Activated T-helper 1 cell treated with anti-CD3 and anti-CD28 coated beads, Interleukin-2, amount 50 U/mL, for 16 hours (primary cell): ENCODE data around the gene RASA4.
A peak's percentile ranks its signal among the peaks of the same experiment; 100 is the strongest.
"Not testable (repeated sequence)": the region's sequence is repeated elsewhere in the genome, so short reads cannot be mapped to it uniquely, and the experiment has no call there.

Source experiments
- DNase-seq, 2 donors: peaks; one replicate each; pipeline ENCODE4 v3.0.0-alpha.2; 2020; ENCODE audit warnings: low read depth in 1 of 2, low spot score in 1 of 2

RASA4 gene

DNA sequence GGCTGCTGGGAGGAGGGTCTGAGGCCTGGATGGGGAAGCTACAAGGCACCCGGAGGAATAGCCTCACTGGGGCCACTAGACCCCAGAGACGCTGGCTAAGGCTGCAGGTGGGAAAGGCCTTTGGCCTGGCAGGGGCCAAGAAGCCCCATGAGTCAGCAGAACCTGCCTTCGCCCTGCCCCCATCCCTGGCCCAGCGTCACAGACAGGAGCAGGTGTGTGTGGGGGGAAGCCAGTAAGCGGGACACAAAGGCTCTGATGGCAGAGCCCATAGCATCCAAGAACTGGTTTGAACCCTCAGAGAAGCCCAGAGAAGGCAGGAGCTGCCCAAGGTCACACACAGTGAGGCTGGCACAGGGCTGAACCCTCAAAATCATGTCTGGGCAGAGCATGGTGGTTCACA lies 9.7 kb downstream of the RASA4 start:
- DNase-seq = not testable (repeated sequence)

DNA sequence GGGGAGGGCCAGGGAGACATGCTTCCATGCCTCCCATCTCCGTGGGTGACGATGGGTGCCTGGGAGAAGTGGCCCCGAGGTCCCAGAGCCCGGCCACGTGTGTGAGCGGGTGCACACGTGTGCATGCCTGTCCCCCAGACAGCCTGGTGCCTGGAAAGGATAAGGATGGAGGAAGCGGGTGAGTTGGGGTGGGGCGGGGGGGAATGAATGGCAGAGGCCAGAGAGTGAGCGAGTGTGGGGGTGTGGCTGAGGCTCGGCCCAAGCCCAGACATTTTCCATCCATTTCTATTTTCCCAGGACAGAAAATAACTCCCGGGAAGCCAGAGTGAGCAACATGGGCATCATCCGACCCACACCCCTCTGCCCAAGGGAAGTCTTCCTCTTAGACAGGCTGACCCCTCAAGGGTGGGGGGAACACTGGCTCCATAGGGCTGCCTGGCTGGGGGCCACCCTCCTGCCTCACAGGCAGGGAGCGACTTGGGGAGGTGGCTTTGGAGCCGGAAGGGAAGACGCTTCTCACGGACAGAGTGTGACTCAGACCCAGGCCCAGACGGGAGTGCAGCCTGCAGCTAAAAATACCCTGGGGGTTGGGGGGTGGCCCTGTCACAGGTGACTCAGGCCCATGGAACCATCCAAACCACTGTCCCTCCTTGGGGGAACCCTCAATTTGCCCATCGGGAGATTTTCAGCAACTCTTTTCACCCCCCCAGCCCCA lies 12.0 kb downstream of the RASA4 start:
- DNase-seq = not testable (repeated sequence)

DNA sequence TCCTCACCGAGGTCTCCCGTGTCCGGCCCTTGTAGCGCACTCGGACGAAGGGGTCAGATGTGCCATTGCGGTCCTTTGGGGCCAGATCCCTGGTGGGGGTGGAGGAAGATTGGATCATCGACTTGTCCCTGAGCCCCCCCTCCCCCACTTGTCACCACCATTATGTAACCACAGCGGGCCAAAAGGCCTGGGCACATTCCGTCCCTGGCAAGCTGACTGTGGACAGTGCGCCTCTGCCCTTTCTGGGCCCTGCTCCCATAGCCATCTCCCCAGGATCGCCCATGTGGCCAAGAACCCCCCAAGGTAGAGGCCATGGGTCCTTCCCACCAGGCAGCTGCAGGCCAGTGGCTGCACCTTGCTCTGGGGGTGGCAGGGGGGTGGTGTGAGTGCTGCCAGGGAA lies 14.2 kb downstream of the RASA4 start:
- DNase-seq = not testable (repeated sequence)

DNA sequence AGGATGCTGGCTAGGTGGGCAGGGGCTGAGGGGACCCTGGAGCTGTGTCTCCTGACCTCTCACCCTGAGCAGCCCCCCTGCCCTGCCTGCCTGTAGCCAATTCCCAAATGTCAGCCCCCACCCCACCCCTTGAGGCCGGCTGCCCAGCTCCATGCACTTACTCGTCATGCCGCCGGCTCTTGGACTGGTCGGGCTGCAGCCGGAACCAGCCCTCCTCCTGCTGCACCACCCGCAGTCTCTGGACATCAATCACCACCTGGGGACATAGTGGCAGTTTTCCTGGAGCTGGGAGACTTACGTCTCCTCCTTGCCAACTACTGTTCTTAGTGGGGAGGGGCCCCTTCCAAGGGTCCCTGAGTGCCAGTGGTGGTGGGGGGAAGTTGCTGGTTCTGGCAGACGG lies 16.9 kb downstream of the RASA4 start:
- not testable (repeated sequence) for DNase-seq

DNA sequence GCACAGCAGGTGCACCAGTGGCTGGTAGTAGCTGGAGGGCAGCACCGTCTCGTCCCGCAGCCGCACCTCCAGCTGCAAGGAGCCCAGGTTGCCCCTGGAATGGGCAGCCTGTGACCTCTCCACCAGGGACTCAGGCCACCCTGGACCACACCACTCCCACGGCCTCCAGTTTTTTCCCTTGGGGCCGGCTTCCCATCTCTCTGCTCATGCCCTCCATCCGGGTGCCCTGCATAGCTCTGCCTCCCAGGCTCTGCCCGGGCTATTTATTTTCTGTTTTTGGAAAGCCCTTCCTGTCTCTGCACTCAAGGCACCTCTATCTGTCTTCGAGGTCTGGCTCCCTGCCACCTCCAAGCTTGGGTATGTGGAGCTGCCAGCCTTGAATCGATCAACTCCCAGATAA lies 20.5 kb downstream of the RASA4 start:
- peak in 1 of 2 donors; percentile 3 for DNase-seq

DNA sequence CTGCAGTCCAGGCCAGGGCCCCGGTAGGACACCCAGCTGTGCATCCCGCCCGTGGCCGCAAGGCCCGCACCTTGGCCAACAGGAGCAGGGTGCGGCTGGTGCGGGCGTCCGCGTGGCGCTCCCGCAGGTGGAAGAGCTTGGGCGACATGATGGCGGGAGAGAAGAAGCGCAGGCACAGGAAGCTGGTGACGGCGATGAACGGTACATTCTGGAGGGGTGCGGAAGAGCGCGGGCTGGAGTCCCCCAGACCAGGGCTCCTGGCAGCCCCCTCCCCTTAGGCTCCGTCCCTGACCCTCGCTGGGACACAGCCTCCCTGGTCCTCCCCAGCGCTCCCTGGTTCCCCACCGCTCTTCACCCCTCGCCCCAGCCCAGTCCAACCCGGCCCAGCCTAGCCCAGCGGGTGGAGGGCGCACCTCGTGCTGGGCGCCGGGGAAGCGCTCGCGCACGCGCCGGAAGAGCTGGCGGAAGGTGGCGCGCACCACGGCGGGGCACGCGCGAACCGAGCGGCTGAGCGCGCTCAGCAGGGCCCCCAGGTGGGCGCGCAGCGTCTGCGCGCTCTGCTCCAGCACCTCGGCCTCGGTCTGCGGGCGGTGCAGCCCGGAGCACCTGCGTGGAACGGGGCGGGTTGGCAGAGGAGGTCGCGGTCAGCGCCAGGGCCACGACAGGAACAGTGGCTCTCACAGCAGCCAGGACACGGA lies 22.8 kb downstream of the RASA4 start:
- not testable (repeated sequence) for DNase-seq

DNA sequence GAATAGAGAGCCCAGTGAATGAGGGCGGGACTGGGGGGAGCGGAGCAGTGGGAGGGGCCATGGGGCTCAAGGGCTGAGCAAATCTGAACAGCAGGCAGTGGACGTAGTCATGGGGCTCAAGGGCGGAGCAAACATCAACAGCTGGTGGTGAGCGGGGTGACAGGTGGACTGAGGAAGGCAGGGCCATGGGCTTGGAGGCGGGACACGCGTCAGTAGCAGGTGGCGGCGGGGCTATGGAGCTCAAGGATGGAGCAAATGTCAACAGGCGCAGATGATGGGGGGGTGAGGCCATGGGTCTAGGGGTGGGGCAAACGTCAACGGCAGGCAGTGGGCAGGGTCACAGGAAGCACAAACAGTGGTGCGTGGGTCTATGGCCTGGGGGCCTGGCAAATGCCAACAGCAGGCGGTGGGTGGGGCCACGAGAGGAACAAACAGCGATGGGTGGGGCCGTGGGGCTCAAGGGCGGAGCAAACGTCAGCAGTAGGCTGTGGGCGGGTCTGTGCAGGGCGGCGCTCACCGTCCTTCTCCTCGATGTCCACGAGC lies 24.0 kb downstream of the RASA4 start:
- peak in 1 of 2 donors; percentile 7 for DNase-seq

DNA sequence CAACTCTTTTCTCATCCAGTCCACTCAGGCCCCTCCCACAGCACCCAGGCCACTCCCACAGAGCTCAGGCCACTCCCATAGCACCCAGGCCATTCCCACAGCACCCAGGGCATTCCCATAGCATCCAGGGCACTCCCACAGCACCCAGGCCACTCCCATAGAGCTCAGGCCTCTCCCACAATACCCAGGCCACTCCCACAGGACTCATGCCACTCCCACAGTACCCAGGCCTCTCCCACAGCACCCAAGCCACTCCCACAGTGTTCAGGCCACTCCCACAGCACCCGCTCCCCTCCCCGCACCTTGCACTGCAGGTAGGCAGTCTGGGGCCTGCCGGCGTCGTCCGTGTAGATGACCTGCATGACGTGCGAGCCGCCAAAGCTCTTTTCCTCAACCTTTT lies 26.7 kb downstream of the RASA4 start:
- DNase-seq = not testable (repeated sequence)

DNA sequence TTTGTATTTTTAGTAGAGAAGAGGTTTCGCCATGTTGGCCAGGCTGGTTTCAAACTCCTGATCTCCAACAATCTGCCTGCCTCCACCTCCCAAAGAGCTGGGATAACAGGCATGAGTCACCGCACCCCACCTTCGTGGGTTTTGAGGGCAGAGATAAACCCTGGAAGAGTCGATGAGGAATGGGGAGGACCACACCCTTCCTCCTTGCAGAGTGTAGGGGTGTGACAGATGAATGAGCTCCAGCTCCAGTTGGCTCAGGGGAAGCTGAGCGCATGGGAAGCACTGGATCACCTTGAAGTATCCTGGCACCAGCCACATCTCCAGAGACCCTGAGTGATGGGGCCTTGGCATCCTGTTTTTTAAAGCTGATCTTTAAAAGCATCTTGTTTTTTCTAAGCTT lies 33.1 kb downstream of the RASA4 start:
- DNase-seq = not testable (repeated sequence)

DNA sequence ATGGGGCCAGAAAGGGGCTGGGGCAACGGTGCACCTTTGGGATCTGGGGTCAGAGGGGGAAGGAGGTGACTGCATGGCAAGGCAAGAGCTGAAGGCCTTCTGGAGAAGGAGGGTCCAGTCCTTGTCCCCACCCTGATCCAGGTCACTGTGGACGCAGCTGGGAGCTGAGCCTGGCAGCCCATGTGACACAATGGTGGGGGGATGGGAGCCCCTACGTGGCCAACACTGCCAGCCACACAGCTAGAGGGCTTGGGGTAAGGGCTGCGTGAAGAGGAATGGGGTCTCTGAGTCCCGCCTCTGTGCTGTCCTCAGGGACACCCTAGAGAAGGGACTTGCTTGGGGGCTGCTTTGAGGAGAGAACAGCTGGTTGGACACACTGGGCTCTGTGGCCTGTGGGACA lies 34.8 kb downstream of the RASA4 start:
- not testable (repeated sequence) for DNase-seq

DNA sequence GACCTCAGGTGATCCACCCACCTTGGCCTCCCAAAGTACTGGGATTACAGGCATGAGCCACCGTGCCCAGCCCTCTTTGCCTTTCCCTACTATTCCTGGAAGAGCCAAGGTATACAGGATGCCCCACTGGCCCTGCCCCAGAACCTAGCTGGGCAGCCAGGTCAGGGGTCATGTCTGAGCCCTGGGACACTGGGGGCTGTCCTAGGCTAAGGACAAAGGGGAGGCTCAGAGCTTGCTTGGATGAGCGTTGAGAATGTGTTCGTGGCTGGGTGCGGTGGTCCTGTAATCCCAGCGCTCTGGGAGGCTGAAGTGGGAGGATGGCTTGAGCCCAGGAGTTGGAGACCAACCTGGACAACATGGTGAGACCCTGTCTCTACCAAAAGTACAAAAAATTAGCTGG lies 38.1 kb downstream of the RASA4 start:
- not testable (repeated sequence) for DNase-seq

DNA sequence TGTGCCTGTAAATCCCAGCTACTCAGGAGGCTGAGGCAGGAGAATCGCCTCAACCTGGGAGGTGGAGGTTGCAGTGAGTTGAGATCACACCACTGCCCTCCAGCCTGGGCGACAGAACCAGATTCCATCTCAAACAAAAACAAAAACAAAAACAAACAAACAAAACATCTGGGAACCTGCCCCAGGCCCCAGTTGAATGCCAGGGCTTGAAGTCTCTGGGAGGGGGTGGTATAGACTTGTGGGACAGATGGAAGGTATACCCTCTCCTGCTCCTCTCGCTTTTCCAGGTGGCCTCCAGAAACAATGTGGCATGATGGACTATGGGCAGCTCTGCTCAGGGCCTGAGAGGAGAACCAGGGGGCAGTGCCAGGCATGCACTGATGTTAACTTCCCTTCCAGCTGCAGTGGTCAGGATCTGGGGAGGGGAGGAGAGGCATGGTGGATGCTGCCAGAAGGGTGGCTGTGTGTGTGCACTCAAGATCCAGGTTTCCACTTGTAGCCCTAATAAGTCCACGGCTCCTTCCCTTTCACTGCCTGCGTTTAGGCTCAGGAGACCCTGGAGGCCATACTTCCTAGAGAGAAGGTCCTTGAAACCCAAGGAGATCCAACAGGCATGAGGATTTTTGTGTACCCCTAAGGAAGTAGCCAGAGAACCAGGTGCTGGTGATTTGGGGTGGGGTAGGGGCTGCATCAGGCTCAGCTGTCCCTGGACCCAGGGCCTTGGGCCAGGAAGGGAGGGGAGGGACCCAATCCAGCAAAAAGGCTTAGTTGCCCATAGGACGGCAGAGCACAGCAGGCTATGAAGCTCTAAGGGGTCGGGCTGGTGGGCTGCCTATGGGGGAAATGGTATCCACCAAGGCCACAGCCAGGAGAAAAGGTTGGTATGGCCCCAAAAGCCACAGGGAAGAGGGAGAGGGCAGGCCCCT lies 39.0 kb downstream of the RASA4 start:
- DNase-seq = not testable (repeated sequence)

DNA sequence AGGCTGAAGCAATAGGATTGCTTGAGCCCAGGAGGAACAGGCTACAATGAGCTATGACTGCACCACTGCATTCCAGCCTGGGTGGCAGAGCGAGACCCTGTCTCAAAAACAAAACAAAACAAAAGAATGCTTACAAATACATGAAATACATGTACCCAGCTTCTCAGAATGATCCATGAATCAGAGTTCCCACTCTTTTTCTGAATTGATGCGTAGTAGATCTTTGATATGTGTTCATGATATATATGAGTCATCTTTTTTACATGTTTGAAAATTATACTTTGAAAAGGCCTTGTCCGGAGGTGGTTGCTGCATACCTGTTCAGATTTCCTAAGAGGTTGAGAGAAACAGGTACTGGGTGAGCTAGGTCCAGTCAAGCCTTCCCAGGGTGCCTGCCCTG lies 40.2 kb downstream of the RASA4 start:
- DNase-seq = not testable (repeated sequence)

DNA sequence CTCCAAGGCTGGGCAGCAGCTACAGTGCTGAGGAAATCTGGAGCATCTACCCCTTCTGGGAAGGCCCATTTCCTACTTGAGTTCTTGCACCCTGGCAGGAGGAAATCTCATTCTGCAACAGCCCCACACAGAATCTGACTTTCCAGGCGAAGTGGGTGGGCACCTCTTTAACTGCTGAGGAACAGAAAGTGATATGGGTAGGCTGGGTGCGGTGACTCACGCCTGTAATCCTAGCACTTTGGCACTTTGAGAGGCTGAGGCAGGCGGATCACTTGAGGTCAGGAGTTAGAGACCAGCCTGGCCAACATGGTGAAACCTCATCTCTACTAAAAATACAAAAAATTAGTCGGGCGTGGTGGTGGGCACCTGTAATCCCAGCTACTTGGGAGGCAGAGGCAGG lies 41.9 kb downstream of the RASA4 start:
- DNase-seq = not testable (repeated sequence)

DNA sequence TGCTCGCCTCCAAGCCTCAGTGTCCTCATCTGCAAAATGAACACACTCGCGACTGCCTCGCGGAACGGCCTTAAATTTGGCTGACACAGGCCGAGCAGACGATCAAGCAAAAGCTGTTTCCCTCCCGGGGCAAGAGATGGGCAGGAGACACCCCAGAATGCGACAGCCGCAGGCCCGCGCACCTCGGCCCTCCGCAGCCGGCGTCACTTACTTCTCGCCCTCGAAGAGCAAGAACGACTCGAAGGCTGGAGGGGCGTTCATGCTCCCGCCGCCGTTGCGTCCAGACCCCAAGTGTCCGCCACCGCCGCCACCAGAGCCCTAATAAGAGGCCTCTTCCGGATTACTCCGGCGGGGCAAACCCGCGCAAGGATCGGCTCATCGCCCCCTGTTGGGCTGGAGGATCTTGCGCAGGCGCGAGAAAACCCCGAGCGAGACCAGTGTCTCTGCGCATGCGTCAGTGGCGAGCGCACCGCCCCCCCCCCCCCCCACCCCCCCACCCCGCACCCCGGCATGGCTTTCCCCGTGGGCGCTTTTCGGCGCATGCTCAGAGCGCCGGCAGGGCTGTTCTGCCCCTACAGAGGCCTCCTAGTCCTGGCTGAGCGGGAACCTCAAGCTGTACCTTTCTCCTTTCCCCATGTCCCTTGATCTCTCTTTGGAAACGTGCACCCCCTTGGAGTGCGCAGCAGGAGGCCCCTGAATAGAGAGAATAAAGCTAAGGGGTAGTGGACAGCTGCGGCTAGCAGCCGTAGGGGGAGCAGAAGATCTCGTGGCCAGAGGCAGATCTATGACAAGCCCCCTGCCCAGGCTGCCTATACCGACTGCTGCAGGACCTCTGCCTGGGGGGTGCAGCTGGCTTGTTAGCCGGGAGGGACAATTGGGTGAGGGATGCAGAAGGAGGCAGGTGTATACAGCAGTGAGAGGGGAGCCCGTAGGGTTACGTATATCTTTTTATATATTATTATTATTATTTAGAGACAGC lies 44.0 kb downstream of the RASA4 start, which contains the start of gene POLR2J3:
TSS of gene POLR2J3 (minus strand) at position 323 of the 979 bp plus-strand sequence. CDS start at position 261, 62 bp downstream.
- peak; percentile 93 to 100 for DNase-seq

DNA sequence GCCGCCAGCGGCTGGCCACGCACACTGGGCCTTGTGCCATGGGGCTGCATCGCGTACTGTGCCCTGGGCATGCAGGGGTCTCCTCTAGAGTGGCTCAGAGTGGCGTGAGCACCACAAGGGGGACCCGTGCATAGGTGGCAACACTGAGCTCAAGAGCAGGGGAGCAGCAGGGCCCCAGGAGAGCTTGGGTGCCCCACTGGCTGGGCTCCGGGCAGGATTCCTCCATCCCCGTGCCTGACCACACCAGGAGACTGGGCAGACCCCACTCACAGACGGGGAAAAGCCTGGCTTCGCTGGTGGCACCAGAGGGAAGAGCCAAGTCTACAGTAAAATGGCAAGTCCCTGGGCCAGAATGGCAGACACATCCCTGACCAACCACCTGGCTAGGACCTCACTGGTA lies 47.9 kb downstream of the RASA4 start:
- DNase-seq = not testable (repeated sequence)

DNA sequence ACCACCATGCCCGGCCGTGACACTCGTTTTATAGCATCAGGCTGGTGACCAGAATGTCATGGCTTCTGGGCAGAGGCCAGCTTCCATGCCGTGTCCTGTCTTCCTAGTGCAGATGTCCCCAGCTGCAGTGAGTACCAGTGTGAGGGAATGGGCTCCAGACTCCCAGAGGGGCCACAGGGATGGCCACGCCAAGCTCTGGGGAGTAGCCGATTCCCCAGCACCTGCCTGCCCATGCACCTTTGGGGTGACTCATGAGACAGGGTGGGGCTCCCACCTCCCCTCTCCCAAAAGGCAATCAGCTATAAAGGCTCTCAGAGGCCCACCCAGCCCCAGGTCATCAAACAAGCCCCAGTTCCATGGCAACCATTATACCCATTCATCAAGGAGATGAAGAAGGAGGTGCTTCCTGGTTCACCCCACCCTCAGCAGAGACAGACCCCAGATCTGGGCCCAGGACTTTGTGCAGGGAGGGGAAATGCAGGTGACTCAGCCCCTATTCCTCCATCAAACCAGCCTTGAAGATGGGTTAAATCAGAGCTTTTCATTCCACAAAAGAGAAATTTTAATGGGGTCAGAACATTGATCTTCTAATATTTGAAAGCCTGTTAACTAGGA lies 65.6 kb downstream of the RASA4 start, which contains the start of gene SPDYE2:
TSS of gene SPDYE2 (plus strand) at position 419 of the 615 bp plus-strand sequence. CDS start 2,030 bp downstream, outside the sequence.
- not testable (repeated sequence) for DNase-seq

DNA sequence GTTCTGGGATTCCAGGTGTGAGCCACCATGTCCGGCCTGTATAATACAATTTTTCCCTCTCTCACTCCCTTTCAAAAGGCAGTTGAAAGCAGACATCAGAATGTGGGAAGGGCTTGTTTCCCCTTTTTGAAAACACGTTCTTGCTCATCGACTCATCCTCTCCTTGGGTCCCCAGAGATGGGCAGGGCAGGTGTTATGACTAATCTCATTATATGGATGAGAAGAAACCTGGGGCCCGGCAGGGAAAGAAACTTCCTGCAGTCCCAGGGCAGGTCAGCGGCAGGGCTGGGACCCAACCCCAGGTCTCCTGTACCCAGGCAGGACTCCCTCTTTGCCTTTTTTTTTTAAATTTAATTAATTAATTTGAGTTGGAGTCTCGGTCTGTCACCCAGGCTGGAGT lies 70.2 kb downstream of the RASA4 start:
- not testable (repeated sequence) for DNase-seq

DNA sequence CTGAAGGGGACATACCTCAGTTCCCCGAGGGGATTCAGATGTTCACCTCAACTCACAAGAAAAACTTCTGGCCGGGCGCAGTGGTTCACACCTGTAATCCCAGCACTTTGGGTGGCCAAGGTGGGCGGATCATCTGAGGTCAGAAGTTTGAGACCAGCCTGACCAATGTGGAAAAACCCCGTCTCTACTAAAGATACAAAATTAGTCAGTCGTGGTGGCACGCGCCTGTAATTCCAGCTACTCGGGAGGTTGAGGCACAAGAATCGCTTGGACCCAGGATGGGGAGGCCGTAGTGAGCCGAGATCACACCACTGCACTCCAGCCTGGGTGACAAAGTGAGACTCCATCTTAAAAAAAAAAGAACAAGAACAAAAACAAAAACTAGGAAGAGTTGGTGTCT lies 71.3 kb downstream of the RASA4 start:
- DNase-seq = not testable (repeated sequence)
